ENCODE data around the gene CCDC174. TPM values are rescaled to one million over a fixed set of nuclear protein-coding genes. Genes with fewer than 3 reads are reported as not detected.

Gene CCDC174
- total and polyA plus RNA-seq, 10 of the 15 experiments (the other 5 are each of a cell fraction or from before 2014, with no cell fraction given): 11.6 to 31.3 (median 19.1) TPM

GRCh38 chr3:14717307-14717706, 65.7 kb downstream of the CCDC174 start (continued):
- TF ChIP-seq PRDM15 (CRISPR knock-in tag; IDR thresholded peaks at IDR 0.05) (no peak), TBL1XR1 (IDR thresholded peaks at IDR 0.05; ENCODE audit: low read depth, low read length) (no peak), CREB1 (IDR thresholded peaks at IDR 0.05; ENCODE audit: low read depth) (no peak), MEF2A (IDR thresholded peaks at IDR 0.05; ENCODE audit: insufficient read depth, low read depth, low read length) (no peak)

GRCh38 chr3:14718539-14718938, 67.0 kb downstream of the CCDC174 start:
- Histone ChIP-seq H2AFZ (ENCODE audit: control insufficient read depth, low read depth, low read length) (peak overlapping the region; percentile 58), H3K79me2 (ENCODE audit: control insufficient read depth, insufficient read depth, low read length) (no peaks in the 10 kb centered on the region), H3K27ac (ENCODE audit: control insufficient read depth, insufficient read depth) (peak overlapping the region; percentile 55), H3K9ac (ENCODE audit: control insufficient read depth, insufficient read depth, low read length) (no peak overlapping the region), H3K36me3 (ENCODE audit: control insufficient read depth in 2 of 2, insufficient read depth in 2 of 2, low read length in 1 of 2) (peaks cover 0 to 1% of the 10 kb centered on the region in 2 experiments; a peak in 1 of 4 replicates), H3K4me3 (peak overlapping the region; percentile 53; the same call in 1 of the 2 replicates), H3K27me3 (replicated peaks in 1 of 2; ENCODE audit: control insufficient read depth in 2 of 2, insufficient read depth in 2 of 2, low read length in 1 of 2) (no peaks in the 10 kb centered on the region), H4K20me1 (ENCODE audit: control insufficient read depth, insufficient read depth) (no peaks in the 10 kb centered on the region), H3K9me3 (replicated peaks; ENCODE audit: control insufficient read depth, insufficient read depth, low read length) (peaks cover 7% of the 10 kb centered on the region), H3K4me1 (ENCODE audit: control insufficient read depth, insufficient read depth, low read length) (peaks cover 29% of the 10 kb centered on the region), H3K4me2 (ENCODE audit: control insufficient read depth, insufficient read depth) (peak overlapping the region; percentile 66)
- in situ Hi-C loops (cut with MboI) (no loop called here), intact Hi-C loops (cut with micrococcal nuclease; ENCODE audit: unreplicated experiment) (no loop called here)
- no TSS peak for BruUV-seq (replicated peaks)
- ATAC-seq (peak; percentile 79), DNase-seq (ENCODE audit: low read depth, low spot score) (peak; percentile 37), FAIRE-seq (peak; percentile 99)
- ChIA-PET POLR2A (interaction anchor here (2.1 kb wide), 1 partner anchor 30 kb away, joined by 6 read pairs; no protein-coding TSS in a partner anchor), CTCF (interaction anchor here (1.0 to 1.2 kb wide), 4 partner anchors 31 to 66 kb away, joined by 3 to 5 read pairs (median 3); no protein-coding TSS in a partner anchor), RAD21 (ENCODE audit: unreplicated experiment) (interaction anchor here (0.7 to 1.4 kb wide), 3 partner anchors 30 to 63 kb away, joined by 3 to 5 read pairs (median 3); no protein-coding TSS in a partner anchor), SMC1A (ENCODE audit: uncharacterized antibody, unreplicated experiment) (interaction anchor here (0.6 to 2.3 kb wide), 4 partner anchors 13 to 38 kb away, joined by 3 to 6 read pairs (median 4); no protein-coding TSS in a partner anchor)
- WGBS (ENCODE audit: insufficient coverage, insufficient replicate concordance, low lambda C conversion rate, missing lambda C conversion rate): 6% methylated on average over 2 of the region's 2 CpGs
- TF ChIP-seq RUNX3 (IDR thresholded peaks at IDR 0.05; ENCODE audit: low read length) (peak; percentile 87), SPI1 (IDR thresholded peaks at IDR 0.05; ENCODE audit: borderline replicate concordance, insufficient read depth, low read depth, low read length) (peak; percentile 37; the same call in 1 of the 2 replicates), CBX5 (IDR thresholded peaks at IDR 0.05; ENCODE audit: low read depth) (0 out of 2 replicates have a peak, but pooled peaks have one; percentile 44), NR2C2 (IDR thresholded peaks at IDR 0.05; ENCODE audit: borderline replicate concordance, control insufficient read depth, insufficient read length, low read depth) (no peak), RAD51 (IDR thresholded peaks at IDR 0.05) (no peak), STAT3 (IDR thresholded peaks at IDR 0.05; ENCODE audit: low read depth, low read length) (no peak)
